Mammary epithelial cell (primary cell): Measurements from ENCODE around the gene SERINC1.

Source experiments
- EZH2 ChIP-seq: IDR thresholded peaks from 2 replicates; pipeline ENCODE4 v1.6.1; 2012; ENCODE audit warnings: low read length, inconsistent platforms, borderline replicate concordance
- TF ChIP-seq, protein P1 (sequence below), 2 donors: IDR thresholded peaks in 1 of 2; conservative IDR thresholded peaks in 1 of 2; 2 replicates each; pipeline ENCODE4 v1.5.1; 2011 to 2012; ENCODE audit warnings: inconsistent platforms in 2 of 2, low read length in 2 of 2, mild to moderate bottlenecking in 2 of 2, control low read depth in 1 of 2, low read depth in 1 of 2; ENCODE audit not compliant: insufficient read depth in 1 of 2; ENCODE audit errors: extremely low read depth in 1 of 2

DNA sequence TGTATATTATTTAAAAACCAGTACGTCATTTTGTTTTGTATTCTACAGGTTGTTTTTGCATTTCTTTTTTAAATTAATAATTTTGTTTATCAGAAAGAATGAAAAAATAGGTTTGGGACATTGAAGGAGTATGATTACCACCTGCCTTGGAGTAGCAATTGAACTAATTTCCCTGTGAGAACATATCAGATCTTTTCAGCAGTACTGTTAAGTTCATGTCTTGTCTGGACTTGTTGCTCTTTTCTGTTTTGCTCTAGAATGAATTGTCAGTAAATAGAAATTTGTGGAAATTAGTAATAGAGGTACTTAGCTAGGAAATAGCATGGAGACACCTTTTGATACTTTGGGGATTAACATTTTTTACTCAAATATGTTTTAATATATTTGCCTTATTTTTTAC lies 47.9 kb downstream of the SERINC1 start:
- TF ChIP-seq, protein P1, sequence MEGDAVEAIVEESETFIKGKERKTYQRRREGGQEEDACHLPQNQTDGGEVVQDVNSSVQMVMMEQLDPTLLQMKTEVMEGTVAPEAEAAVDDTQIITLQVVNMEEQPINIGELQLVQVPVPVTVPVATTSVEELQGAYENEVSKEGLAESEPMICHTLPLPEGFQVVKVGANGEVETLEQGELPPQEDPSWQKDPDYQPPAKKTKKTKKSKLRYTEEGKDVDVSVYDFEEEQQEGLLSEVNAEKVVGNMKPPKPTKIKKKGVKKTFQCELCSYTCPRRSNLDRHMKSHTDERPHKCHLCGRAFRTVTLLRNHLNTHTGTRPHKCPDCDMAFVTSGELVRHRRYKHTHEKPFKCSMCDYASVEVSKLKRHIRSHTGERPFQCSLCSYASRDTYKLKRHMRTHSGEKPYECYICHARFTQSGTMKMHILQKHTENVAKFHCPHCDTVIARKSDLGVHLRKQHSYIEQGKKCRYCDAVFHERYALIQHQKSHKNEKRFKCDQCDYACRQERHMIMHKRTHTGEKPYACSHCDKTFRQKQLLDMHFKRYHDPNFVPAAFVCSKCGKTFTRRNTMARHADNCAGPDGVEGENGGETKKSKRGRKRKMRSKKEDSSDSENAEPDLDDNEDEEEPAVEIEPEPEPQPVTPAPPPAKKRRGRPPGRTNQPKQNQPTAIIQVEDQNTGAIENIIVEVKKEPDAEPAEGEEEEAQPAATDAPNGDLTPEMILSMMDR (conservative IDR thresholded peaks at IDR 0.05 in 1 of 2, IDR thresholded peaks at IDR 0.05 in 1 of 2; ENCODE audit: extremely low read depth in 1 of 2, insufficient read depth in 1 of 2, low read depth in 1 of 2, low read length in 2 of 2) = no peak
- TF ChIP-seq EZH2 = no peak
